GM23248 (cell line): ENCODE measurements around the gene ARHGAP45.

Source experiments
- EZH2 ChIP-seq: fragments of 200-600 bp; sonication (generic); IDR thresholded peaks from 2 replicates; pipeline ENCODE4 v1.6.1; 2018; ENCODE audit warnings: antibody characterized with exemption, mild to moderate bottlenecking; ENCODE audit not compliant: insufficient read depth, poor library complexity, severe bottlenecking
- EZH2phosphoT487 ChIP-seq: fragments of 200-600 bp; sonication (generic); IDR thresholded peaks from 2 replicates; pipeline ENCODE4 v1.6.1; 2018; ENCODE audit warnings: antibody characterized with exemption, moderate library complexity, mild to moderate bottlenecking, low read depth; ENCODE audit not compliant: insufficient read depth

DNA sequence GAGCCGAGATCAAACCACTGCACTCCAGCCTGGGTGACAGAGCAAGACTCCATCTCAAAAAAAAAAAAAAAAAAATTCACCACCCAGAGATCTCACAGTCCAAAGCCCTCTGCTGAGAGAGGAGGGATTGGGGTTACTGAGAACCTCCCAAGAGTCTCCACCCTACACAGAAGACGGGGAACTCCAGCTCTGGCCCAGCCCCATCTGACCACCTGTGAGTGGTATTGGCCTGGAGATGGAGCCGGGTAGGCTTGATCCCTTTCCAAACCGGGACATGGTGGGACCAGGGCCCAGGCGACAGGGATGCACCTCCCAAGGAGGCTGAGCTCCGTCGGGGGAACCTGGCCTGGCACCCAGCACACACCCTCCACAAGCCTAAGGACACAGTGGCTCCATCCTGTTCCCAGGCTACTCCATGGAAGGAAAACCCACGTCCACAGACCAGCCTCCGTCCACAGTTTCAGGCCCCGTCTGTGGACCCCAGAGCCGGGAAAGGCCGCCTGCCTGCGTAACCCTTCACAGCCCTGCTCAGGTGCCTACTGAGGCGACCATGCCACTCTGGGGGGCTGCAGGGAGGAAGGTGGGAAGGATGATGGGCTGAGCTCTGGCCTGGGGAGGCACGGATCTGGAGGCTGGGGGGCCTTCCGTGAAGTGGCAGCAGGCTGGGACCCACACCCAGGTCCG, 47.9 kb upstream of the ARHGAP45 start:
- TF ChIP-seq EZH2 = no peak
- TF ChIP-seq EZH2phosphoT487 = no peak
